ENCODE results near the gene RAD52.

The RAD52 gene

DNA sequence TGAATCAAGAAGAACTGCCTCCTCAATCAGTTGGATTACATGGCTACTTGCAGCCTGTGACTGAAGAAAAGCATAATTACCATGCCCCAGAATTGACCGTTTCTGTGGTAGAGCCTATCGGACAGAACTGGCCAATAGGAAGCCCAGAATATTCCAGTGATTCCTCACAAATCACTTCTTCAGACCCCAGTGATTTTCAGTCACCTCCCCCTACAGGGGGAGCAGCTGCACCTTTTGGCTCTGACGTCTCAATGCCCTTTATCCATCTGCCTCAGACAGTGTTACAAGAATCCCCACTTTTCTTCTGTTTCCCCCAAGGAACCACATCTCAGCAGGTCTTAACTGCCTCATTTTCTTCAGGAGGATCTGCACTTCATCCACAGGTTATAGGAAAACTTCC lies 80.8 kb downstream of the RAD52 start:
- Histone ChIP-seq H3K36me3 (ENCODE audit: control insufficient read depth, insufficient read depth, low read length) (peaks cover 70% of the 10 kb centered on the region), H3K4me1 (ENCODE audit: control insufficient read depth, insufficient read depth, low read length) (no peaks in the 10 kb centered on the region), H3K27ac (ENCODE audit: low read depth, low read length) (no peak overlapping the region), H3K9me3 (ENCODE audit: control insufficient read depth, insufficient read depth, low read depth, low read length) (no peaks in the 10 kb centered on the region), H3K4me3 (ENCODE audit: low read depth, low read length) (no peak overlapping the region), H3K9ac (ENCODE audit: low read length) (no peak overlapping the region), H3K27me3 (ENCODE audit: control insufficient read depth, insufficient read depth, low read length) (no peaks in the 10 kb centered on the region)

DNA sequence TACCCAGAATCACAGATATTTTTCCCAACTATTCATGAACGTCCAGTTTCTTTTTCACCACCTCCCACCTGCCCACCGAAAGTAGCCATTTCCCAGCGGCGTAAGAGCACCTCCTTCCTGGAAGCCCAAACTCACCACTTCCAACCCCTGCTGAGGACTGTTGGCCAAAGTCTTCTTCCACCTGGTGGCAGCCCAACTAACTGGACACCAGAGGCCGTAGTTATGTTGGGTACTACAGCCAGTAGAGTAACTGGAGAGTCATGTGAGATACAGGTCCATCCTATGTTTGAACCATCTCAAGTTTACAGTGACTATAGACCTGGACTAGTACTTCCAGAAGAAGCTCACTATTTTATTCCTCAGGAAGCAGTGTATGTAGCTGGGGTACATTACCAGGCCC lies 81.6 kb downstream of the RAD52 start:
- Histone ChIP-seq H3K4me1 (ENCODE audit: control insufficient read depth, insufficient read depth, low read length) (no peaks in the 10 kb centered on the region), H3K27me3 (ENCODE audit: control insufficient read depth, insufficient read depth, low read length) (no peaks in the 10 kb centered on the region), H3K27ac (ENCODE audit: low read depth, low read length) (no peak overlapping the region), H3K9ac (ENCODE audit: low read length) (no peak overlapping the region), H3K36me3 (ENCODE audit: control insufficient read depth, insufficient read depth, low read length) (peaks cover 74% of the 10 kb centered on the region), H3K9me3 (ENCODE audit: control insufficient read depth, insufficient read depth, low read depth, low read length) (no peaks in the 10 kb centered on the region), H3K4me3 (ENCODE audit: low read depth, low read length) (no peak overlapping the region)

DNA sequence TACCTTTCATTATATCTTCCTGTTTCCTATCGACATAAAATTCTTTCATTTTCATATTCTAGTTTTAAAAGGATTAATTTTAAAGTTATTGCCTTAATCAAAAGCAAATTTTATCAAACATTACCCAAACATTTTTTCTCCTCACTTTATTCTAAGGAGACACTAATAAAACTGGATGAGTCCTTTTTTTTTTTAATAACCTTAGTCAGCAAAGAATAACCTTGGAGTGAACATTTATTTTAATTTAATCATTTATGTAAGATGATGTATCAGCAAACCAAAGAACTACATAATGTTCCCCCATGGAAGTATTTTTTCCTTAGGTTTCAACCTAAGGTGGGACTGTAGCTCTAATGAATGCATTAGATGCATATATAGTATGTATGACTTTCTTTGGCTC lies 83.9 kb downstream of the RAD52 start:
- no peak overlapping the region for H3K4me3 ChIP-seq (ENCODE audit: low read depth, low read length)
- no peaks in the 10 kb centered on the region for H3K4me1 ChIP-seq (ENCODE audit: control insufficient read depth, insufficient read depth, low read length)
- H3K9ac ChIP-seq (ENCODE audit: low read length), result no peak overlapping the region
- H3K27ac ChIP-seq (ENCODE audit: low read depth, low read length), result no peak overlapping the region
- no peaks in the 10 kb centered on the region for H3K9me3 ChIP-seq (ENCODE audit: control insufficient read depth, insufficient read depth, low read depth, low read length)
- peaks cover 83% of the 10 kb centered on the region for H3K36me3 ChIP-seq (ENCODE audit: control insufficient read depth, insufficient read depth, low read length)
- no peaks in the 10 kb centered on the region for H3K27me3 ChIP-seq (ENCODE audit: control insufficient read depth, insufficient read depth, low read length)

DNA sequence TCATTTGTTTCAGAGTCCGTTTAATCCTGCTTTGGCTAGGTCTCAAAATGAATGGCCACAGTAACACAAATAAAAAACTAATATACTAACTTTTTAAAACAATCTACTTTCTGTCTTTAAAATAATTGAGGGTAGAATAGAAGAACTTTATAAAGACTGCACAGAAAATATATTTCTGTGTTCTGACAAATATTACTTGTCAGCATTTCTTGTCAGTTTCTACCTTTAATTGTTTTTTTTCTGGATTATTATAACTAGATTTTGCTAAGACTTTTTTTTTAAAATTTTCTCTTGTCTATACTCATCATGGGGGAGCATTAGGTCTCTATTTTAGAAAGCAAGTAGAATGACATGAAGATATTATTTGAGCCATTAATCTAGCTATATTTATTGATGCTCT lies 86.2 kb downstream of the RAD52 start:
- H3K4me3 ChIP-seq (ENCODE audit: low read depth, low read length), result no peak overlapping the region
- H3K4me1 ChIP-seq (ENCODE audit: control insufficient read depth, insufficient read depth, low read length), result no peaks in the 10 kb centered on the region
- H3K9ac ChIP-seq (ENCODE audit: low read length), result no peak overlapping the region
- no peak overlapping the region for H3K27ac ChIP-seq (ENCODE audit: low read depth, low read length)
- peaks cover 84% of the 10 kb centered on the region for H3K36me3 ChIP-seq (ENCODE audit: control insufficient read depth, insufficient read depth, low read length)
- H3K27me3 ChIP-seq (ENCODE audit: control insufficient read depth, insufficient read depth, low read length), result no peaks in the 10 kb centered on the region
- H3K9me3 ChIP-seq (ENCODE audit: control insufficient read depth, insufficient read depth, low read depth, low read length), result no peaks in the 10 kb centered on the region

DNA sequence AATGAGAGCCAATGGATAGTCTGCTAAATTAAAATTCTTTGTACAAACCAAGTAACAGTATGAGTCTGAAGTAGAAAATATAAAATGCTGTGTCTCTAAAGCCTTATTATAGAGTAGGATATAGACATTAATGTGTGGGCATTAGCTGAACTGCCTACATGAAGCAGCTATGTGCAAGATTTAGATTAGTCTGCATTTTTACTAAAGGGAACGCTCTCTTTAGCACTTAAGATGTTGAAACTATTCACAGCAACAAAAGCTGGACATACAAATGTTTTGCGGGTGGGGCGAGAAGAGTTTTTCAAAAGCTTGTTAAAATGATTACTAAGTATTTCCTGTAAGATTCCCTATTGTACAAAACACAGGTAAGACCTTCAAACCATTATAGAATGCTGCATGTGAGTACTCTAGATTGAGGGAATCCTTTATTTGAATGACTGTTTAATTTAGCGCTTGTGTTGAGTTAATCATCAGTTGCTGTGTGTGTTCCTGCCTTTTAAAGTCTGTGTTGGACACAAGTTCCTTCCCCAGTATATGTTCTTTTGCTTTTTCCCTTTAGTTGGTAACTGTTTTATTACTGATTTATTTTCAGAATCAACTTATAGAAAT lies 87.1 kb downstream of the RAD52 start:
- Histone ChIP-seq H3K27ac (ENCODE audit: low read depth, low read length) (no peak overlapping the region), H3K27me3 (ENCODE audit: control insufficient read depth, insufficient read depth, low read length) (no peaks in the 10 kb centered on the region), H3K9me3 (ENCODE audit: control insufficient read depth, insufficient read depth, low read depth, low read length) (no peaks in the 10 kb centered on the region), H3K9ac (ENCODE audit: low read length) (no peak overlapping the region), H3K4me3 (ENCODE audit: low read depth, low read length) (no peak overlapping the region), H3K36me3 (ENCODE audit: control insufficient read depth, insufficient read depth, low read length) (peaks cover 84% of the 10 kb centered on the region), H3K4me1 (ENCODE audit: control insufficient read depth, insufficient read depth, low read length) (no peaks in the 10 kb centered on the region)

All from HUES6 (cell line).